Fibroblast of villous mesenchyme (primary cell): ENCODE results near the gene TRIM17. TPM values are rescaled to one million over a fixed set of nuclear protein-coding genes. Genes with fewer than 3 reads are reported as not detected.
A peak's percentile ranks its signal among the peaks of the same experiment; 100 is the strongest.

Experiments
- DNase-seq: peaks from one replicate; pipeline ENCODE4 v3.0.0-alpha.2; 2010; ENCODE audit warnings: low read depth
- H3K4me3 ChIP-seq: 2 replicates; pipeline ENCODE4 v1.5.1; 2011; ENCODE audit warnings: low read depth, mild to moderate bottlenecking, low read length
- total RNA-seq: library from RNA; depleted of rRNA; stranded (reverse); fragments of >200 nt; gene quantifications from 2 replicates; pipeline ENCODE4 v1.2.3, GENCODE V29; 2012
- TF ChIP-seq, protein P1 (sequence below): IDR thresholded peaks from 2 replicates; pipeline ENCODE4 v1.5.1; 2012; ENCODE audit warnings: low read depth, mild to moderate bottlenecking, low read length; ENCODE audit not compliant: insufficient read depth

The TRIM17 gene
- total RNA-seq, 1 donor: 0.43 TPM

DNA sequence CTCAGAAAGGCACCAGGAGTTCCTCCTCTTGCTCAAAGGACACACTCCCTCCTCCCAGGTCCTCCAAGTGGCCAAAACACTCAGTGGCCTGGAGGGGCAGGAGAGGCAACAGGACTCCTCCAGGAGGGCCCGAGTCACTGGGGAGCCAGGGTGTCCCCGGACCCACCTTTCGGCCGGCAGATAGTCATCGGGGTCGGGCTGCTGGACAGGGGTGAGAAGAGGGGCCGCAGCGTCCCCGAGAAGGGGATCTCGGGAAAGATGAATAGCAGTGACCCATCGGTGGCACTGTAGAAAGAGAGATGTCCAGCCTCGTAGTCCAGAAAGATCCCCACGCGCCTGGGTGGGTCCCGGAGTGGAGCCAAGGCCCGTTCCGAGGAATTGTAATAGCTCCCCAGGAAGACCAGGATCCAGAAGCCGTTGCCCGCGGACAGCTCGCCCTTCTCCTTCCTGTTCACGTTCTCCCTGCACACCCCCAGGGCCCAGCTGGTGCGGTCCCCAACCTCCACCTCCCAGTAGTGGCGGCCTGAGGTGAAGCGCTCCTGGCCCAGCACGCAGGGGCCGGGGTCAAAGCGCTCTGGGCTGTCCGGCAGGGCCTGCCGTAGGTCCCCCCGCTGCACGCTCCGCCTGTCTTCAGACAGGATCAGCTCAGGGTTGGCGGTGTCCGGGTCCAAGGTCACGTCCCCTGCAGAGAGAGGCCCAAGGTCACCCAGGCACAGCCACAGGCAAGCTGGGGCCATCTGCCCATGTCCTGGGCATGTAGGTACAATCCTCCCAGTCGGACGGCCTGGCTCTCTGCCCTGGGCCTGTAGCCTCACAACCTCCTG lies 21.9 kb downstream of the TRIM17 start:
- TF ChIP-seq, protein P1, sequence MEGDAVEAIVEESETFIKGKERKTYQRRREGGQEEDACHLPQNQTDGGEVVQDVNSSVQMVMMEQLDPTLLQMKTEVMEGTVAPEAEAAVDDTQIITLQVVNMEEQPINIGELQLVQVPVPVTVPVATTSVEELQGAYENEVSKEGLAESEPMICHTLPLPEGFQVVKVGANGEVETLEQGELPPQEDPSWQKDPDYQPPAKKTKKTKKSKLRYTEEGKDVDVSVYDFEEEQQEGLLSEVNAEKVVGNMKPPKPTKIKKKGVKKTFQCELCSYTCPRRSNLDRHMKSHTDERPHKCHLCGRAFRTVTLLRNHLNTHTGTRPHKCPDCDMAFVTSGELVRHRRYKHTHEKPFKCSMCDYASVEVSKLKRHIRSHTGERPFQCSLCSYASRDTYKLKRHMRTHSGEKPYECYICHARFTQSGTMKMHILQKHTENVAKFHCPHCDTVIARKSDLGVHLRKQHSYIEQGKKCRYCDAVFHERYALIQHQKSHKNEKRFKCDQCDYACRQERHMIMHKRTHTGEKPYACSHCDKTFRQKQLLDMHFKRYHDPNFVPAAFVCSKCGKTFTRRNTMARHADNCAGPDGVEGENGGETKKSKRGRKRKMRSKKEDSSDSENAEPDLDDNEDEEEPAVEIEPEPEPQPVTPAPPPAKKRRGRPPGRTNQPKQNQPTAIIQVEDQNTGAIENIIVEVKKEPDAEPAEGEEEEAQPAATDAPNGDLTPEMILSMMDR: no peak
- no peak overlapping the region for H3K4me3 ChIP-seq
- no peak for DNase-seq

DNA sequence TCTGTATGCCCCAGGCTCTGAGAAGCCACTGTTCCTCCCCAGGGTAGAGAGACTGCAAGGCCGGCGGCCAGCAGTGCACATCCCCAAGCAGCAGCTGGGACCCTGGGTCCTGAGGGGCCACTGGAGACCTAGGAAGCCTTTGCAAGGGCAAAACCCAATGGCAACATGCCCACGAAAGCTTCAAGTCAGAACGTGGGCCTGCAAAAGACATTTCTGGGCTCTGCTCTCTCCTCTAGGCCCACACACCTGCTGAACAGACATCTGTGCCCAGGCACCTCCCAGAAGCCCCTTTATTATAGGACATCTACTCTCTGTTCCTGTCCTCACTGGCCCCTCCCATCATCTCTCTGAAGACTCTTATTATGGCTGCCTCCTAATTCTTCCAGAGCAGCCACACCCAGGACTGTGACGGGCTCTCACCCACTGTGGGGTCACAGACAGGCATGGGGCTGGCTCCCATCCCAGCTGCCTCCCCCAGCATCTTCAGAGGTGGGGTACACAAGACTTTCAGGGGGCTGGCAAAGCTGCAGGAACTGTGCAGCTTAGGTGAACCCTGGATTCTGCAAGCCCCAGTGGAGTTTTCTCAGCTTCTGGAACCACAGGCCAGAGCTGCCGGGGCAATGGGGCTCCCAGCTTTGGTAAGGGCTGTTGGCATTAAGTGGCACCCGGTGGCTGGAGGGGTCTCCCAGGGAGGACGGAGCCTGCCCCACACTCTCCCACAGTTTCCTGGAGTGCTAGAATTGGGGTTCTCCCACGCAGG lies 22.7 kb downstream of the TRIM17 start:
- DNase-seq: no peak
- no peak overlapping the region for H3K4me3 ChIP-seq
- TF ChIP-seq, protein P1: no peak

DNA sequence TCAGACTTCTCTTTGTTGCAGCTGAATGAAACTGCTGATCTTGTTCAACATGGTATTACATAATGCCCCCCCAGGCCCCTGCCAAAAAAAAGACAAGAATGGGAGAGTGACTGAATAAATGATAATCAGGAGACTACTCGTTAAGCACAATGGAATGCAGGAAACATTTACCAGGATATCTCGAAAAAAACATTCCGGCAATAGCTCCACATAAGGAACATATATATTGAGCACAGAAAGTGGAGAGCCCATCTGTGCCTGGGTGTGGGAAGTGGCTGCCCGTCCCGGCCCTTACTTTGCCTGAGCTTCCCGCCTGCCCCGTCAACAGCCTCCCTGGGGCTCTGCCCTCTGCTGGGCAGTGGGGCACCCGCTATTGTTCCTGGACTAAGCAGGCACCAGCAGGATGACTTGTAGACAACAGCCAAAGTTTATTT lies 23.4 kb downstream of the TRIM17 start:
- DNase-seq: peak; percentile 69
- TF ChIP-seq, protein P1: peak; percentile 72
- no peak overlapping the region for H3K4me3 ChIP-seq

DNA sequence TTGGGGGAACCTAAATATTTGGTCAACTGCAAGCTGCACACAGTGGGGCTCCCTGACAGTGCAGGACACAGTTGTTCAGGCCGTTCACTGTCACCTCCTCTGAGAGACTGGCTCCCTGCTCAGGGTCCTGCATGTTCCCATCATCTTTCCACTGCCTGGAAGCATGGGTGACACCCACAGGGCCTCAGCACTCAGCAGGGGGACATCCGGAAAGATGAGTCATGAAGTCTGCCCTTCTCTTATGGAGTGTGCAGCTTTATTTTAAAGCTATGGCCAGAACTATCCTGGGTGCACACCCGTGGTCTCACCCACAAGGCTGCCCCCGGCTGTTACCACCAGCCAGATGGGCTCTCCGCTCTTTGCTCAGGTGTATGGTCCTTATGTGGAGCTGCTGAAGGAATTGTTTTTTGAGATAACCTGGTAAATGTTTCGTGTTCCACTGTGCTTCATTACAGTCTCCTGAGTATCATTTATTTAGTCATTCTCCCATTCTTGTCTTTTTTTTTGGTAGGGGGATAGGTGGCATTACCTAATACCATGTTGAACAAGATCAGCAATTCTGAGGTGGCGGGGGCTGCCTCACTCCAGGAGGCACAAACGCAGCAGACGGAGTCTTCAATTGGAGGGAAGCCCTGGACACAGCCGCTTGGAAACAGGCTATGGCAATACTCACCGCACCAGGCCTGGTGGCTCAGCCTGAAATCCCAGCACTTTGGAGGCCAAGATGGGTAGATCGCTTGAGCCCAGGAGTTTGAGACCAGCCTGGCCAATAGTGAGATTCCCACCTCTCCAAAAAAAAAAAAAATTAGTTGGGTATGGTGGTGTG lies 24.3 kb downstream of the TRIM17 start:
- no peak overlapping the region for H3K4me3 ChIP-seq
- DNase-seq: no peak
- TF ChIP-seq, protein P1: no peak

DNA sequence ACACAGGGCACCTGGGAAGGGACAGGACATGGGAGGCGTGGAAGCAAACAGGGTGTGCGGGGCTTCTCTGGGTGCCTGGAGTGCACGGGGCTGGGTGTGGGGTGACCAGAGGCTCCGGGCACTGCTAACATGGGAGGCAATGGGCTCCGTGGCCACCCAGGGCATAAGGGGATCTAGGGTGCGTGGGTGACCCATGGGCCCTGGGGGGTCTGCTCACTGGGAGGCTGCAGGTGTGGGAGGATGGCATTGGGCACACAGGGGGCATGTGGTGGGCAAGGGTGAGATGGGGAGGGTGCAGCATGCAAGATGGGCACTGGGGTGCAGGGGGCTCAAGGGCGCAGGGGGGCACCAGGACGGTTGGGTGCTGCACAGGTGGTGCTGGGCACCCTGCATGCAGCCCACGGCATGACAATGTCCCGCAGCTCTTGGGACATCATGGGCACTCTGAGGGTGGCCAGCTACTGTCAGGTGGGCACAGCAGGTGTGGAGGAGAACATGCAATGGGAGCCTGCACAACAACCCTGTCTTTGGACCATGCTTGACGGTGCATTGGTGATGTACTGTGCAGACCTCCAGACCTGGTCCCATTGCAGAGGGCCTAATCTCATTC lies 25.1 kb downstream of the TRIM17 start:
- TF ChIP-seq, protein P1: no peak
- DNase-seq: no peak
- H3K4me3 ChIP-seq: no peak overlapping the region

DNA sequence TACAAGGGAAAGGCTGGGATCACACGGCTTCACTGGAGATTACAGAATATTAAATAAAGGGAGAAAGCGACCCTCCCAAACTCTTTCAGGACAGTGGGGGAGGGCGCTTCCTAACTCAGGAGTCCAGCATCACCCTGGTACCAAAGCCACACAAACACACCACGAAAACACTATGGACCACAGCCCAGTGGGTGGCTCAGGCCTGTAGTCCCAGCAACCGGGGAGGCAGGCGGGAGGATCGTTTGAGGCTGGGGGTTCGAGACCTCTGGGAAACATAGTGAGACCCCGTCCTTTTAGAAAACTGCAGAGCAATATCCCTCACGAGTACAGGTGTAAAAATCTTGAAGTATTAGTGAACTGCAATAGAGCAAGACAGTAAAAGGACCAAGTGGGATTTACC lies 26.0 kb downstream of the TRIM17 start:
- DNase-seq: no peak
- H3K4me3 ChIP-seq: no peak overlapping the region
- TF ChIP-seq, protein P1: no peak
